ENCODE data around the gene LYPD6B. TPM values are rescaled to one million over a fixed set of nuclear protein-coding genes. Genes with fewer than 3 reads are reported as not detected.

Gene LYPD6B
- total and polyA plus RNA-seq, 10 donors, result 0.46 to 3.5 (median 1.9) TPM

- WGBS, 5 donors, result 67 to 83% (median 75%) methylated on average over 3 of the region's 3 CpGs
- no peak for TF ChIP-seq POLR2AphosphoS5 (IDR thresholded peaks at IDR 0.05)
- TF ChIP-seq, protein P1, sequence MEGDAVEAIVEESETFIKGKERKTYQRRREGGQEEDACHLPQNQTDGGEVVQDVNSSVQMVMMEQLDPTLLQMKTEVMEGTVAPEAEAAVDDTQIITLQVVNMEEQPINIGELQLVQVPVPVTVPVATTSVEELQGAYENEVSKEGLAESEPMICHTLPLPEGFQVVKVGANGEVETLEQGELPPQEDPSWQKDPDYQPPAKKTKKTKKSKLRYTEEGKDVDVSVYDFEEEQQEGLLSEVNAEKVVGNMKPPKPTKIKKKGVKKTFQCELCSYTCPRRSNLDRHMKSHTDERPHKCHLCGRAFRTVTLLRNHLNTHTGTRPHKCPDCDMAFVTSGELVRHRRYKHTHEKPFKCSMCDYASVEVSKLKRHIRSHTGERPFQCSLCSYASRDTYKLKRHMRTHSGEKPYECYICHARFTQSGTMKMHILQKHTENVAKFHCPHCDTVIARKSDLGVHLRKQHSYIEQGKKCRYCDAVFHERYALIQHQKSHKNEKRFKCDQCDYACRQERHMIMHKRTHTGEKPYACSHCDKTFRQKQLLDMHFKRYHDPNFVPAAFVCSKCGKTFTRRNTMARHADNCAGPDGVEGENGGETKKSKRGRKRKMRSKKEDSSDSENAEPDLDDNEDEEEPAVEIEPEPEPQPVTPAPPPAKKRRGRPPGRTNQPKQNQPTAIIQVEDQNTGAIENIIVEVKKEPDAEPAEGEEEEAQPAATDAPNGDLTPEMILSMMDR (IDR thresholded peaks at IDR 0.05 in 8 of 11, conservative IDR thresholded peaks at IDR 0.05 in 3 of 11), result no peak
- TF ChIP-seq POLR2A (IDR thresholded peaks at IDR 0.05), result no peak
- no peak overlapping the region for H3K4me3 ChIP-seq
- peaks cover 0 to 38% (median 12%) of the 10 kb centered on the region in 6 donors for H3K4me1 ChIP-seq
- H3K27ac ChIP-seq, result peak overlapping the region in 1 of 8 donors; percentile 72
- intact Hi-C loops (cut with DNase I; ENCODE audit: low total_unique reads), result loop anchor here (5.0 to 10.0 kb wide), 2 partner anchors 306 to 543 kb away; no protein-coding TSS in a partner anchor
- no peaks in the 10 kb centered on the region for H3K9me3 ChIP-seq
- peaks cover 0 to 4% (median 0%) of the 10 kb centered on the region in 7 donors for H3K27me3 ChIP-seq (replicated peaks in 1 of 7)
- no peaks in the 10 kb centered on the region for H3K36me3 ChIP-seq
- no peak for DNase-seq
Measured at GRCh38 chr2:149018981-149019380, 19.5 kb upstream of the LYPD6B start.

- TF ChIP-seq POLR2A (IDR thresholded peaks at IDR 0.05), result no peak
- TF ChIP-seq POLR2AphosphoS5 (IDR thresholded peaks at IDR 0.05), result no peak
- TF ChIP-seq, protein P1 (IDR thresholded peaks at IDR 0.05 in 8 of 11, conservative IDR thresholded peaks at IDR 0.05 in 3 of 11), result no peak
- intact Hi-C loops (cut with DNase I; ENCODE audit: low total_unique reads), result loop anchor here (5.0 to 10.0 kb wide), 2 partner anchors 305 to 543 kb away; no protein-coding TSS in a partner anchor
- H3K9me3 ChIP-seq, result no peaks in the 10 kb centered on the region
- H3K27ac ChIP-seq, result peak overlapping the region in 5 of 8 donors; percentile 5 to 76 (median 70)
- peaks cover 0 to 38% (median 12%) of the 10 kb centered on the region in 6 donors for H3K4me1 ChIP-seq
- 15 to 35% (median 20%) methylated on average over 2 of the region's 2 CpGs for WGBS, 5 donors
- H3K36me3 ChIP-seq, result no peaks in the 10 kb centered on the region
- peaks cover 0 to 4% (median 0%) of the 10 kb centered on the region in 7 donors for H3K27me3 ChIP-seq (replicated peaks in 1 of 7)
- DNase-seq, result no peak
- no peak overlapping the region for H3K4me3 ChIP-seq
Measured at GRCh38 chr2:149019768-149020167, 18.7 kb upstream of the LYPD6B start.

- intact Hi-C loops (cut with DNase I; ENCODE audit: low total_unique reads), result no loop called here
- WGBS, 5 donors, result 54 to 87% (median 70%) methylated on average over 10 of the region's 10 CpGs
- Histone ChIP-seq H3K4me1 (peaks cover 0 to 38% (median 12%) of the 10 kb centered on the region in 6 donors), H3K36me3 (no peaks in the 10 kb centered on the region), H3K4me3 (no peak overlapping the region), H3K9me3 (no peaks in the 10 kb centered on the region), H3K27ac (peak overlapping the region; percentile 1 to 76 (median 44)), H3K27me3 (replicated peaks in 1 of 7) (peaks cover 0 to 4% (median 0%) of the 10 kb centered on the region in 7 donors)
- no peak for DNase-seq
- TF ChIP-seq, protein P1 (IDR thresholded peaks at IDR 0.05 in 8 of 11, conservative IDR thresholded peaks at IDR 0.05 in 3 of 11), result no peak
- no peak for TF ChIP-seq POLR2A (IDR thresholded peaks at IDR 0.05)
- no peak for TF ChIP-seq POLR2AphosphoS5 (IDR thresholded peaks at IDR 0.05)
Measured at GRCh38 chr2:149020432-149020851, 18.1 kb upstream of the LYPD6B start.

GRCh38 chr2:149021271-149021719 is 17.2 kb upstream of the LYPD6B start:
- Histone ChIP-seq H3K4me3 (no peak overlapping the region), H3K4me1 (peaks cover 0 to 38% (median 12%) of the 10 kb centered on the region in 6 donors), H3K27me3 (replicated peaks in 1 of 7) (peaks cover 0 to 4% (median 0%) of the 10 kb centered on the region in 7 donors), H3K36me3 (no peaks in the 10 kb centered on the region), H3K27ac (peak overlapping the region in 7 of 8 donors; percentile 14 to 76 (median 57)), H3K9me3 (no peaks in the 10 kb centered on the region)
- TF ChIP-seq POLR2A (IDR thresholded peaks at IDR 0.05) (no peak), POLR2AphosphoS5 (IDR thresholded peaks at IDR 0.05) (no peak)
- TF ChIP-seq, protein P1 (IDR thresholded peaks at IDR 0.05 in 8 of 11, conservative IDR thresholded peaks at IDR 0.05 in 3 of 11), result no peak
- 68 to 79% (median 74%) methylated on average over 5 of the region's 5 CpGs for WGBS, 5 donors
- intact Hi-C loops (cut with DNase I; ENCODE audit: low total_unique reads), result no loop called here
- DNase-seq, result no peak

All from spleen (tissue), 11 donors.